HCT116 (cell line): Measurements from ENCODE around the gene PRRT1. TPM values are rescaled to one million over a fixed set of nuclear protein-coding genes. Genes with fewer than 3 reads are reported as not detected.
A peak's percentile ranks its signal among the peaks of the same experiment; 100 is the strongest.

Experiments
- ATAC-seq: fragments of 200-7000 bp; cut with Tn5 transposase; 2 replicates; pipeline ENCODE4 v1.9.1; 2020; ENCODE audit warnings: mild to moderate bottlenecking, moderate library complexity
- BruUV-seq: library from RNA; stranded (reverse); fragments of 400-500 nt; replicated peaks from 2 replicates; lab custom pipeline; 2021; lab: Mats Ljungman, UMichigan
- CTCF ChIA-PET: fragments of 300-600 bp; sonication (Branson Sonifier 250); formaldehyde crosslinking; loops from one replicate; lab custom pipeline; 2021; ENCODE audit warnings: antibody characterized with exemption; lab: Charles Lee
- POLR2A ChIA-PET: fragments of 300-600, 350-600 bp; sonication (Branson Sonifier 250); formaldehyde crosslinking; loops from one replicate; lab custom pipeline; 2021; ENCODE audit warnings: antibody characterized with exemption; lab: Charles Lee
- RAD21 ChIA-PET, 2 experiments: fragments of 300-600 bp; sonication (Branson Sonifier 250); formaldehyde crosslinking; loops; one replicate each; lab custom pipeline; 2023; ENCODE audit warnings: low total read pairs in 2 of 2; ENCODE audit not compliant: uncharacterized antibody in 2 of 2, unreplicated experiment in 2 of 2, low non-redundant PET in 1 of 2; lab: Charles Lee
- DNase-seq: peaks from one replicate; pipeline ENCODE4 v3.0.0-alpha.2; 2010; ENCODE audit warnings: low read depth, low spot score
- H2AFZ ChIP-seq: fragments of 200-600 bp; shearing (Covaris generic), sonication (generic); 2 replicates; pipeline ENCODE4 v1.6.1; 2017; ENCODE audit warnings: low read depth, mixed run types, mixed read lengths, antibody characterized with exemption, low read length; ENCODE audit not compliant: poor library complexity, severe bottlenecking
- H3K27ac ChIP-seq: 2 replicates; pipeline ENCODE4 v1.5.1; 2012; ENCODE audit warnings: low read depth, low read length
- H3K27me3 ChIP-seq: fragments of 200-600 bp; sonication (generic); 2 replicates; pipeline ENCODE4 v1.6.1; 2016; ENCODE audit warnings: mixed run types, low read length, mixed read lengths; ENCODE audit not compliant: insufficient read depth
- H3K36me3 ChIP-seq, 2 experiments: fragments of 200-500 bp in 1 of 2; fragments of 200-600 bp in 1 of 2; sonication (Bioruptor generic) in 1 of 2; sonication (generic) in 1 of 2; 2 replicates each; pipeline versions ENCODE4 v1.5.1 to v1.6.1; 2014 to 2016; ENCODE audit warnings: low read length in 2 of 2, inconsistent platforms in 1 of 2, mixed read lengths in 1 of 2, mixed run types in 1 of 2; ENCODE audit not compliant: insufficient read depth in 2 of 2, control insufficient read depth in 1 of 2
- H3K4me1 ChIP-seq, 2 experiments: fragments of 200-600 bp in 1 of 2; sonication (generic) in 1 of 2; 2 replicates each; pipeline versions ENCODE4 v1.5.1 to v1.6.1; 2012 to 2017; ENCODE audit warnings: low read length in 2 of 2, inconsistent platforms in 1 of 2, mild to moderate bottlenecking in 1 of 2, mixed read lengths in 1 of 2, mixed run types in 1 of 2, moderate library complexity in 1 of 2; ENCODE audit not compliant: insufficient read depth in 2 of 2, control insufficient read depth in 1 of 2
- H3K4me2 ChIP-seq: fragments of 200-600 bp; sonication (generic); 2 replicates; pipeline ENCODE4 v1.6.1; 2017; ENCODE audit warnings: mixed run types, low read length, mixed read lengths
- H3K4me3 ChIP-seq, 2 experiments: fragments of 200-600 bp in 1 of 2; sonication (generic) in 1 of 2; replicated peaks in 1 of 2; 2 replicates each; pipeline ENCODE4 v1.5.1; 2011 to 2016; ENCODE audit warnings: low read length in 2 of 2, control low read depth in 1 of 2, low read depth in 1 of 2, mild to moderate bottlenecking in 1 of 2, mixed read lengths in 1 of 2, mixed run types in 1 of 2
- H3K79me2 ChIP-seq: fragments of 200-600 bp; sonication (generic); 2 replicates; pipeline ENCODE4 v1.6.1; 2017; ENCODE audit warnings: mild to moderate bottlenecking, mixed run types, low read length, moderate library complexity, mixed read lengths; ENCODE audit not compliant: insufficient read depth
- H3K9ac ChIP-seq: fragments of 200-600 bp; sonication (generic); 2 replicates; pipeline ENCODE4 v1.6.1; 2016; ENCODE audit warnings: low read length, mixed read lengths
- H3K9me2 ChIP-seq: fragments of 200-600 bp; sonication (generic), shearing (Covaris generic); 2 replicates; pipeline ENCODE4 v1.6.1; 2017; ENCODE audit warnings: mixed run types, mild to moderate bottlenecking, moderate library complexity; ENCODE audit not compliant: insufficient read depth
- H3K9me3 ChIP-seq, 2 experiments: fragments of 200-500 bp in 1 of 2; fragments of 200-600 bp in 1 of 2; sonication (Bioruptor generic) in 1 of 2; sonication (generic) in 1 of 2; 2 replicates each; pipeline ENCODE4 v1.6.1; 2014 to 2017; ENCODE audit warnings: low read length in 2 of 2, mixed read lengths in 2 of 2, inconsistent platforms in 1 of 2, low read depth in 1 of 2, mild to moderate bottlenecking in 1 of 2, mixed run types in 1 of 2, moderate library complexity in 1 of 2; ENCODE audit not compliant: control insufficient read depth in 1 of 2, insufficient read depth in 1 of 2
- H4K20me1 ChIP-seq: fragments of 200-600 bp; sonication (generic), shearing (Covaris generic); 2 replicates; pipeline ENCODE4 v1.6.1; 2017; ENCODE audit warnings: mixed run types, mild to moderate bottlenecking, moderate library complexity; ENCODE audit not compliant: insufficient read depth
- EZH2 ChIP-seq: fragments of 200-600 bp; sonication (generic); IDR thresholded peaks from 2 replicates; pipeline ENCODE4 v1.6.1; 2017; ENCODE audit warnings: antibody characterized with exemption, mixed run types
- POLR2AphosphoS5 ChIP-seq: IDR thresholded peaks from 2 replicates; pipeline ENCODE4 v1.6.1; 2011; ENCODE audit warnings: mild to moderate bottlenecking, low read depth, low read length, moderate library complexity
- RAD21 ChIP-seq: IDR thresholded peaks from 2 replicates; pipeline ENCODE4 v1.6.1; 2012; ENCODE audit warnings: low read depth, mild to moderate bottlenecking
- YY1 ChIP-seq: IDR thresholded peaks from 2 replicates; pipeline ENCODE4 v1.6.1; 2011; ENCODE audit warnings: low read length, low read depth, moderate library complexity, mild to moderate bottlenecking; ENCODE audit not compliant: insufficient replicate concordance; ENCODE audit errors: extremely low read depth
- ZFX ChIP-seq: fragments of 450-650 bp; IDR thresholded peaks from 2 replicates; pipeline ENCODE4 v1.6.1; 2017
- intact Hi-C: fragments of 100-400 bp; cut with micrococcal nuclease; formaldehyde crosslinking; loops from 2 replicates; pipeline ENCODE4 v1.10.0; 2022
- total RNA-seq: library from RNA; stranded (reverse); gene quantifications from one replicate; pipeline ENCODE4 v1.2.1, GENCODE V29; 2021; ENCODE audit not compliant: unreplicated experiment
- TF ChIP-seq, protein P1 (sequence below), 3 experiments: fragments of 200-600 bp in 1 of 3; sonication (generic) in 1 of 3; IDR thresholded peaks in 2 of 3; conservative IDR thresholded peaks in 1 of 3; 2 replicates each; pipeline ENCODE4 v1.5.1; 2012 to 2017; ENCODE audit warnings: low read depth in 2 of 3, low read length in 2 of 3, antibody characterized with exemption in 1 of 3, borderline replicate concordance in 1 of 3, control low read depth in 1 of 3, mild to moderate bottlenecking in 1 of 3, mixed read lengths in 1 of 3, mixed run types in 1 of 3, moderate library complexity in 1 of 3; ENCODE audit not compliant: insufficient read depth in 1 of 3
- TF ChIP-seq, protein P2 (sequence below): IDR thresholded peaks from 2 replicates; pipeline ENCODE4 v1.6.1; 2012

PRRT1 gene
- total RNA-seq, 1 experiment from 2014 or later = 6.1 TPM

GRCh38 chr6:32116674-32117073 is 35.1 kb downstream of the PRRT1 start:
- no peak for DNase-seq
- H3K4me1 ChIP-seq = peaks cover 0 to 28% of the 10 kb centered on the region in 2 experiments; a peak in 2 of 4 replicates
- no peak overlapping the region for H3K9ac ChIP-seq
- H3K36me3 ChIP-seq = peaks cover 16 to 21% of the 10 kb centered on the region in 2 experiments; a peak in 3 of 4 replicates
- no TSS peak for BruUV-seq
- no peak overlapping the region for H3K4me2 ChIP-seq
- no peak overlapping the region for H3K4me3 ChIP-seq
- no peaks in the 10 kb centered on the region for H3K9me3 ChIP-seq
- no peak overlapping the region for H2AFZ ChIP-seq
- CTCF ChIA-PET = interaction anchor here (0.5 to 3.4 kb wide), 3 partner anchors 29 to 79 kb away, joined by 3 to 18 read pairs (median 3); no protein-coding TSS in a partner anchor
- ATAC-seq = peak; percentile 54; the same call in 1 of the 2 replicates
- no peaks in the 10 kb centered on the region for H3K27me3 ChIP-seq
- no peaks in the 10 kb centered on the region for H3K79me2 ChIP-seq
- TF ChIP-seq ZFX (no peak), RAD21 (peak; percentile 27; the same call in 1 of the 2 replicates), EZH2 (no peak), YY1 (no peak)
- TF ChIP-seq, protein P1, sequence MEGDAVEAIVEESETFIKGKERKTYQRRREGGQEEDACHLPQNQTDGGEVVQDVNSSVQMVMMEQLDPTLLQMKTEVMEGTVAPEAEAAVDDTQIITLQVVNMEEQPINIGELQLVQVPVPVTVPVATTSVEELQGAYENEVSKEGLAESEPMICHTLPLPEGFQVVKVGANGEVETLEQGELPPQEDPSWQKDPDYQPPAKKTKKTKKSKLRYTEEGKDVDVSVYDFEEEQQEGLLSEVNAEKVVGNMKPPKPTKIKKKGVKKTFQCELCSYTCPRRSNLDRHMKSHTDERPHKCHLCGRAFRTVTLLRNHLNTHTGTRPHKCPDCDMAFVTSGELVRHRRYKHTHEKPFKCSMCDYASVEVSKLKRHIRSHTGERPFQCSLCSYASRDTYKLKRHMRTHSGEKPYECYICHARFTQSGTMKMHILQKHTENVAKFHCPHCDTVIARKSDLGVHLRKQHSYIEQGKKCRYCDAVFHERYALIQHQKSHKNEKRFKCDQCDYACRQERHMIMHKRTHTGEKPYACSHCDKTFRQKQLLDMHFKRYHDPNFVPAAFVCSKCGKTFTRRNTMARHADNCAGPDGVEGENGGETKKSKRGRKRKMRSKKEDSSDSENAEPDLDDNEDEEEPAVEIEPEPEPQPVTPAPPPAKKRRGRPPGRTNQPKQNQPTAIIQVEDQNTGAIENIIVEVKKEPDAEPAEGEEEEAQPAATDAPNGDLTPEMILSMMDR (IDR thresholded peaks at IDR 0.05 in 2 of 3, conservative IDR thresholded peaks at IDR 0.05 in 1 of 3; ENCODE audit: borderline replicate concordance in 1 of 3, insufficient read depth in 1 of 3, low read depth in 2 of 3, low read length in 2 of 3) = peak; percentile 12 to 60 (median 48); a peak in 4 of 6 replicates
- TF ChIP-seq, all 23 proteins: peak for 2
- no peaks in the 10 kb centered on the region for H4K20me1 ChIP-seq
- ChIA-PET RAD21 (no interaction called here), POLR2A (no interaction called here)
- intact Hi-C loops = loop anchor here (5.0 kb wide), 2 partner anchors 126 to 586 kb away; no protein-coding TSS in a partner anchor
- H3K27ac ChIP-seq = no peak overlapping the region
- no peaks in the 10 kb centered on the region for H3K9me2 ChIP-seq

DNA sequence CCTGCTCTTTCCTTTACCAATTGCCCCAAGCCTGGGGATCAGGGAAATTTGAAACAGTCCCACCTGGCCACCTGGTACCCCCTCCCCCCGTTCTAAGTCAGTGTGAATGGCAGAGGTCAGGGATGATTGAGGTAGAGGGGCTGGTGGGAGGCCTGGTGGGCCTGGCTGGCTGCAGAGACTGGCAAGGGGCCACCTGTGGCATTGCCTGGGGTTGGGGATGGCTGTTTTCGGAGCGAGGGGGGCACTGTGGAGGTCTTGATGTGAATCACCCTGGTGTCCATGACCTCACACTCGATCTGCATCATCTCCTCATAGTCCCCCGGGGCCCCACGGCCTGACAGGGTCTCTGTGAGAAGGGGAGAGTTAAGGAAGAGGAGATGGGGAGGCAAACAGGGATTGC is 36.1 kb downstream of the PRRT1 start:
- Histone ChIP-seq H2AFZ (no peak overlapping the region), H3K9ac (no peak overlapping the region), H3K4me3 (no peak overlapping the region), H4K20me1 (no peaks in the 10 kb centered on the region), H3K4me2 (no peak overlapping the region), H3K27ac (no peak overlapping the region), H3K4me1 (peaks cover 0 to 28% of the 10 kb centered on the region in 2 experiments; a peak in 2 of 4 replicates), H3K79me2 (no peaks in the 10 kb centered on the region), H3K27me3 (no peaks in the 10 kb centered on the region), H3K36me3 (peaks cover 11 to 18% of the 10 kb centered on the region in 2 experiments; a peak in 3 of 4 replicates), H3K9me2 (no peaks in the 10 kb centered on the region), H3K9me3 (no peaks in the 10 kb centered on the region)
- ChIA-PET POLR2A (no interaction called here), RAD21 (no interaction called here), CTCF (no interaction called here)
- TF ChIP-seq, protein P2, sequence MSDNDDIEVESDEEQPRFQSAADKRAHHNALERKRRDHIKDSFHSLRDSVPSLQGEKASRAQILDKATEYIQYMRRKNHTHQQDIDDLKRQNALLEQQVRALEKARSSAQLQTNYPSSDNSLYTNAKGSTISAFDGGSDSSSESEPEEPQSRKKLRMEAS = no peak
- TF ChIP-seq POLR2AphosphoS5 = no peak
- intact Hi-C loops = loop anchor here (5.0 kb wide), 2 partner anchors 127 to 587 kb away; no protein-coding TSS in a partner anchor
- ATAC-seq = no peak
- TSS peak; percentile 46 for BruUV-seq
- no peak for DNase-seq
